HEK293T (cell line): Measurements from ENCODE around the gene ARF1.
A peak's percentile ranks its signal among the peaks of the same experiment; 100 is the strongest.

Source experiments
- ARNT ChIP-seq: fragments of 450-650 bp; IDR thresholded peaks from 2 replicates; pipeline ENCODE4 v1.6.1; 2017; ENCODE audit warnings: mild to moderate bottlenecking
- BHLHE40 ChIP-seq: fragments of 450-650 bp; IDR thresholded peaks from 2 replicates; pipeline ENCODE4 v1.6.1; 2016; ENCODE audit warnings: mild to moderate bottlenecking, moderate library complexity, borderline replicate concordance
- CTBP1 ChIP-seq: fragments of 450-650 bp; IDR thresholded peaks from 2 replicates; pipeline ENCODE4 v1.6.1; 2016; ENCODE audit warnings: borderline replicate concordance
- FOXK2 ChIP-seq: fragments of 450-650 bp; IDR thresholded peaks from 2 replicates; pipeline ENCODE4 v1.6.1; 2016; ENCODE audit warnings: mild to moderate bottlenecking
- FOXM1 ChIP-seq: fragments of 450-650 bp; IDR thresholded peaks from 2 replicates; pipeline ENCODE4 v1.6.1; 2017; ENCODE audit warnings: mild to moderate bottlenecking, borderline replicate concordance
- HDGF ChIP-seq: fragments of 450-650 bp; IDR thresholded peaks from 2 replicates; pipeline ENCODE4 v1.6.1; 2017; ENCODE audit warnings: antibody characterized with exemption, borderline replicate concordance
- TARDBP ChIP-seq: fragments of 450-650 bp; IDR thresholded peaks from 2 replicates; pipeline ENCODE4 v1.6.1; 2016

DNA sequence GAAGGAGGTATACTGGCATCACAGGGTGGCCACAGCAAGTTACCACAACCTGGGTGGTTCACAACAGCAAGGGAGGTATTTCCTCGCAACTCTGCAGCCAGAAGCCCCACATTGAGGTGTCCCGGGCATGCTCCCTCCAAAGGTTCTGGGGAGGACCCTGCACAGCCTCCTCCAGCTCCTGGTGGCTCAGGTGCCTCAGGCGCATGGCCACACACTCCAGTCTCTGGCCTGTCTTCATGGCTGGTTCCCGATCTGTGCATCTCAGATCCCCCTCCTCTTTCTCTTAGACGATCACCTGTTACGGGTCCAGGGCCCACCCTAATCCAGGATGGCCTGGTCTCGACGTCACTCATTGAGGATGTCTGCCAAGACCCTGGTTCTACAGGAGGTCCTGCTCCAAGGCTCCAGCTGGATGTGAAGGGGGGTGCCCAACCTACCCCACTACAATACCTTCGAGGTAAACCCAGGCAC is 6.7 kb upstream of the ARF1 start:
- TF ChIP-seq CTBP1 (no peak), FOXM1 (no peak), ARNT (no peak), HDGF (0 out of 2 replicates have a peak, but pooled peaks have one; percentile 19), TARDBP (no peak), FOXK2 (no peak), BHLHE40 (no peak)
